OCI-LY3 (cell line): ENCODE measurements around the gene RRAD.
"Not testable (repeated sequence)": the region's sequence is repeated elsewhere in the genome, so short reads cannot be mapped to it uniquely, and the experiment has no call there.

ENCODE experiments used
- H2AFZ ChIP-seq: fragments of 200-600, 300-600 bp; shearing (Covaris generic); 2 replicates; pipeline ENCODE4 v1.6.0; 2014; ENCODE audit warnings: antibody characterized with exemption, low read depth, low read length
- H3K27ac ChIP-seq: fragments of 200-600, 300-600 bp; sonication (generic); 2 replicates; pipeline ENCODE4 v1.5.1; 2014; ENCODE audit warnings: mild to moderate bottlenecking, low read length, moderate library complexity, mixed read lengths
- H3K27me3 ChIP-seq: fragments of 200-600, 300-600 bp; sonication (generic); 2 replicates; pipeline ENCODE4 v1.6.1; 2014; ENCODE audit warnings: low read depth, low read length, mixed read lengths
- H3K36me3 ChIP-seq: fragments of 200-600, 300-600 bp; sonication (generic); replicated peaks from 2 replicates; pipeline ENCODE3; 2014; ENCODE audit warnings: low read depth, low read length, mixed read lengths
- H3K4me1 ChIP-seq: fragments of 300-600, 200-600 bp; sonication (generic); 2 replicates; pipeline ENCODE4 v1.6.1; 2014; ENCODE audit warnings: low read length, mixed read lengths
- H3K4me2 ChIP-seq: fragments of 200-600, 300-600 bp; sonication (generic); 2 replicates; pipeline ENCODE4 v1.6.1; 2014; ENCODE audit warnings: low read length, mixed read lengths
- H3K4me3 ChIP-seq: fragments of 300-600, 200-600 bp; sonication (generic); 2 replicates; pipeline ENCODE4 v1.5.1; 2014; ENCODE audit warnings: antibody characterized with exemption, mild to moderate bottlenecking, low read length, moderate library complexity
- H3K79me2 ChIP-seq: fragments of 300-600, 200-600 bp; shearing (Covaris generic); 2 replicates; pipeline ENCODE4 v1.6.1; 2014; ENCODE audit warnings: mild to moderate bottlenecking, low read length, mixed read lengths
- H3K9ac ChIP-seq: fragments of 300-600, 200-600 bp; shearing (Covaris generic); 2 replicates; pipeline ENCODE4 v1.6.0; 2014; ENCODE audit warnings: mild to moderate bottlenecking, low read length, moderate library complexity
- H3K9me3 ChIP-seq: fragments of 200-600, 300-600 bp; shearing (Covaris generic); 2 replicates; pipeline ENCODE4 v1.6.1; 2014; ENCODE audit warnings: low read length, mixed read lengths; ENCODE audit not compliant: insufficient read depth
- H4K20me1 ChIP-seq: fragments of 200-600, 300-600 bp; sonication (generic); 2 replicates; pipeline ENCODE4 v1.6.1; 2016; ENCODE audit warnings: low read length, mixed read lengths; ENCODE audit not compliant: insufficient read depth
- CTCF ChIP-seq: fragments of 200-600, 300-600 bp; sonication (generic); IDR thresholded peaks from 2 replicates; pipeline ENCODE4 v1.5.1; 2014; ENCODE audit warnings: antibody characterized with exemption, low read length, low read depth
- EZH2phosphoT487 ChIP-seq: fragments of 200-600 bp; shearing (Covaris generic); IDR thresholded peaks from 2 replicates; pipeline ENCODE4 v1.6.1; 2018; ENCODE audit warnings: antibody characterized with exemption, mixed run types, low read depth

The RRAD gene

GRCh38 chr16:66955363-66956153 lies 30.2 kb upstream of the RRAD start:
- H3K27me3 ChIP-seq, H3K27ac ChIP-seq, H3K36me3 ChIP-seq, H4K20me1 ChIP-seq, H3K79me2 ChIP-seq, H2AFZ ChIP-seq, H3K4me3 ChIP-seq, H3K4me2 ChIP-seq, H3K9me3 ChIP-seq, H3K9ac ChIP-seq: not testable (repeated sequence)
- H3K4me1 ChIP-seq: peaks cover 21% of the 10 kb centered on the region

DNA sequence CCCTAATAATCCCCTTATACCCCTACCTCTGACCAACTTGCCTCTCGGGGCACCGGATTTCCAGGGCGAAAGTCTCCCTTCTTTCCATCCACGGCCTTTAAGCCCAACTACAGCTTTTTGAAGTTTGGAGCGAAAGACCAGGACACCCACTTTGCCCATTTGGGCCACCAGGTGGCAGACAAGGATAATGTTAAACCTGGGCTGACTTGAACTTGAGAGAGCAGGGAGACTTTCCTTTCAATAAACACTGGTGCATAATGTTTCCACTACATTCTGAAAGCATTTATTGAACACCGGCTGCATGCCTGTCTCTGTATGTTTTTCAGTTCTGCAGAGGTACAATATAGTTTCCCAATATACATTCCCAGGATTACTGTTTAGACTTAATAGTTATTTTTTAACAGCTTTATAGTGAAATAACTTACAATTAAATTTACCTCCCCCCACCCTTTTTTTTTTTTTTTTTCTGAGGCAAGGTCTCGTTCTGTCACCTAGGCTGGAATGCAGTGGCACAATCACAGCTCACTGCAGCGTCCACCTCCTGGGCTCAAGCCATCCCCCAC lies 28.8 kb upstream of the RRAD start:
- Histone ChIP-seq H3K27me3 (peaks cover under 1% of the 10 kb centered on the region; the same call in 1 of the 2 replicates), H3K79me2 (no peaks in the 10 kb centered on the region), H3K9me3 (no peaks in the 10 kb centered on the region), H2AFZ (no peak overlapping the region), H3K27ac (no peak overlapping the region), H3K4me2 (no peak overlapping the region), H4K20me1 (no peaks in the 10 kb centered on the region), H3K9ac (no peak overlapping the region), H3K36me3 (no peaks in the 10 kb centered on the region), H3K4me1 (peaks cover 25% of the 10 kb centered on the region), H3K4me3 (no peak overlapping the region)
- peak; percentile 87 for TF ChIP-seq CTCF
- no peak for TF ChIP-seq EZH2phosphoT487

DNA sequence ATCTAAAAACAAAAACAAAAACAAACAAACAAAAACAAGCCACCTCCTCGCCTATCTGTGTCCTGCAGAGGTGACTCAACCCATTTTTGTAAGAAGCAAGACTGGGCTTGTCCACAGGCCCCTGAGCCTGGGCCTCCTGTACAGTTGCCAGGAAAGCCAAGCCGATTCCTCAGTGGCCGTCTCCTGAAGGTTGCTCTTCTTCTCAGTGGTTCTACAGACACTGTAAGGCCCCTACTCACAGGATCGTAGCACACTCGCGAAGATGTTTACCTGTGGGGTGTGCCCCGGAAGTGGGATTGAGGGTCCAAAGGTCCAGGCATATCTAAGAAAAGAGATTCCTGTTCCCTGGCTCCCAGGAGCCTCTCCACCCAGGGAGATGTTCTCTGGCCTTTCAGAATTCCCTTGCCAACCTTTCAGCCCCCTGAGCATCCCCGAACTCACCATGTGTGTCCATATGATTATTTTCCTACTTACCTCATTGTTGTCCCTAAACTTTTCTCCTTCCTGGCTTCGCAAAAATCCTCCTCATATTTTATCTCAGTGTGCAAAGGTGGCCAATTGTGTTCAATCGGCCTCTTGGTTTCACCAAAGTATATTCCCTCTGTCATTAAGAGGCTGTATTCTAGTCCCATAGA lies 28.2 kb upstream of the RRAD start:
- Histone ChIP-seq H3K79me2 (no peaks in the 10 kb centered on the region), H3K27me3 (peaks cover 5% of the 10 kb centered on the region; the same call in 1 of the 2 replicates), H3K36me3 (no peaks in the 10 kb centered on the region), H2AFZ (no peak overlapping the region), H3K4me1 (peaks cover 25% of the 10 kb centered on the region), H4K20me1 (no peaks in the 10 kb centered on the region), H3K4me2 (no peak overlapping the region), H3K9ac (no peak overlapping the region), H3K9me3 (no peaks in the 10 kb centered on the region), H3K27ac (no peak overlapping the region), H3K4me3 (no peak overlapping the region)
- no peak for TF ChIP-seq EZH2phosphoT487
- no peak for TF ChIP-seq CTCF

DNA sequence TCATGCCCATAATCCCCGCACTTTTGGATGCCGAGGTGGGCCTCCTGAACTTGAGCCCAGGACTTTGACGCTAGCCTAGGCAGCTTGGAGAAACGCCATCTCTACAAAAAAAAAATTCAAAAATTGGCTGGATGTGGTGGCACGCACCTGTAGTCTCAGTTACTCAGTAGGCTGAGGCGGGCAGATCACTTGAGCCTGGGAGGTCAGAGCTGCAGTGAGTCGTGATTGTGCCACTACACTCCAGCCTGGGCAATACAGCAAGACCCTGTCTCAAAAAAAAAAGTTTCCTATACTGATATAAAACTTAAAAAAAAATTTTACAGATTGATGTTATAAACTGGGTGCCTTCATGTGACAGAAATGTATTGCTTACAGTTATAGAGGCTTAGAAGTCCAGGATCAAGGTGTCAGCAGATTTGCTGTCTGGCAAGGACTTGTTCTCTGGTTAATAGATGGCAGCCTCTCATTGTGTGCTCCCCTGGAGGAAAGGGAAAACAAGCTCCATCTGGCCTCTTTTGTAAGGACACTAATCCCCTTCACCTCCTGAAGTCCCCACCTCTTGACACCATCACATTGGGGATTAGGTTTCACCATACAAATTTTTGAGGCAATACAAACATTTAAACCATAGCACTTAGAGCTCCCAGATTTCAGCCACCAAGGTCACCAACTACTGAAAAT lies 27.2 kb upstream of the RRAD start:
- no peaks in the 10 kb centered on the region for H3K36me3 ChIP-seq
- no peaks in the 10 kb centered on the region for H3K79me2 ChIP-seq
- peaks cover 5% of the 10 kb centered on the region; the same call in 1 of the 2 replicates for H3K27me3 ChIP-seq
- H3K9ac ChIP-seq: no peak overlapping the region
- H3K4me1 ChIP-seq: peaks cover 17% of the 10 kb centered on the region
- no peaks in the 10 kb centered on the region for H4K20me1 ChIP-seq
- no peak overlapping the region for H2AFZ ChIP-seq
- TF ChIP-seq CTCF: no peak
- no peak for TF ChIP-seq EZH2phosphoT487
- no peak overlapping the region for H3K4me3 ChIP-seq
- H3K4me2 ChIP-seq: no peak overlapping the region
- no peaks in the 10 kb centered on the region for H3K9me3 ChIP-seq
- no peak overlapping the region for H3K27ac ChIP-seq
